GM21423 (cell line): ENCODE data around the gene MADD.

Experiments
- ATAC-seq: cut with Tn5 transposase; IDR thresholded peaks from one replicate; pipeline ENCODE4 v1.9.1; 2021; ENCODE audit warnings: mild to moderate bottlenecking, moderate library complexity; ENCODE audit not compliant: unreplicated experiment

The MADD gene

DNA sequence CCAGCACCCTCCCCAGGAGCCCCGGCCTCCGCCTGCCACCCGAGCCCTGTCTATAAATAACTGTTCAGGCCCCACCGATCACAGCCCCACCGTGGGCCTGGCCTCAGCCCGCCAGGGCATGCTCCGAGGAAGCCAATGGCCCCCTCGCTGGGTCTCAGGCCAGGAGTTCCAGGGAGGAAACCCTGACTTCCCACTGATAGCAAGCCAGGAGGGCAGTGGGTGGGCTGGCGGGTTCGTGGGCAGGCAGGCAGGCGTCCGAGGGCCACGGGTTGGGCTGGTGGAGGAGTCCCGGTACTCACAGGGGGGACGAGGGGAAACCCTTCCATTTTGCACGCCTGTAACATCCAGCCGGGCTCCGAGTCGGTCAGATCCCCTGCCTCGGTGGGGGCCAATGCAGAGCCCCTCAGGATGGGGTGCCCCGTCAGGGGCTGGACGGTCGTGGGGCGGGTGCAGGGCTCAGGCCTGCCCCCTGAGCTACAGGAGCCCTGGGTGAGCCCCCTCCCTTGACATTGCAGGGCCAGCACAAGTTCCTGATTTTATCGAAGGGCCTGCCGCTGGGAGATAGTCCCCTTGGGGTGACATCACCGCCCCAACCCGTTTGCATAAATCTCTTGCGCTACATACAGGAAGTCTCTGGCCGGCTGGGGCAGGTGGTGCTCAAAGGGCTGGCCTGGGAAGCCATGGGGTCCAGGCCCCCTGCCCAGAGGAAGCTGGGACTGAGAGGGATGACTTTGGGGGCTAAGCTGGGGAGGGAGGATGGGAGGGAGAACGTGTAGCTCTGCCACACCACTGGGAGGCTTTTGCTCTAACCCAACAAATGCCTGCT is 108.3 kb downstream of the MADD start, which contains the start of gene SPI1:
Gene SPI1 (minus strand): TSS at position 538 of the 826 bp plus-strand sequence. CDS start 194 bp downstream, at position 344.
- ATAC-seq: peak; percentile 85

DNA sequence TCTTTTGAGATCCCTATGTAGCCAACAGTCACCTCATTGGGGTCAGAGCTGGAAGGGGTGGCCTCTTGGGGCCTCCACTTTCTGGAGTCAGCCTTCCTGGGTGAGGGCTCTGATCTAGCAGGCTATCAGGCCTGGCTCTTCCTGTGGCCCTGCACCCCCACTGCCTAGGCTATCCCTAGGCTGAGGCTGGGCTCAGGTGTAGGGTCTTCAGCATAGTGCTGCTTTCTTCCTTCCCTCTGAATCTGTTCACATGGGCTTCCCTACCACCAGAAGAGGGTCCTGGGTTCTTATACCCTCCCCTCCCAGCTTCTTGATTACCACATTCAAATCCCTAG is 108.9 kb downstream of the MADD start:
- ATAC-seq: peak; percentile 10

DNA sequence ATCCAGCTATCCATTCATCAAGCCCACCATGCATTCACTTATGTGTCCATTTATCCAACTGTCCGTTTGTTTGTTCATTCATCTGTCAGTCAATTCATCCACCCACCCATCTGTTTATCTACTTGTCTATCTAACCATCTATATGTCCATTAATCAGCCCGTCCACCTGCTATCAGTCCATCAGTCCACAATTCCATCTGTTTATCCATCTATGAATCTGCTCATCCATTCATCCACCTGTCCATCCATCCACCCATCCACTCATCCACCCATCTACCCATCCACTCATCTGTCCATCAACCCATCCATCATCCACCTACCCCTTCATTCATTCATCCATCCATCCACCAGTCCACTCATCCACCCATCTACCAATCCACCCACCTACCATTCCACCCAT is 109.4 kb downstream of the MADD start:
- no peak for ATAC-seq
